ENCODE results near the gene SUN5. TPM values are rescaled to one million over a fixed set of nuclear protein-coding genes. Genes with fewer than 3 reads are reported as not detected.

Gene SUN5
- total RNA-seq, 2 donors from 2014 or later = not detected

DNA sequence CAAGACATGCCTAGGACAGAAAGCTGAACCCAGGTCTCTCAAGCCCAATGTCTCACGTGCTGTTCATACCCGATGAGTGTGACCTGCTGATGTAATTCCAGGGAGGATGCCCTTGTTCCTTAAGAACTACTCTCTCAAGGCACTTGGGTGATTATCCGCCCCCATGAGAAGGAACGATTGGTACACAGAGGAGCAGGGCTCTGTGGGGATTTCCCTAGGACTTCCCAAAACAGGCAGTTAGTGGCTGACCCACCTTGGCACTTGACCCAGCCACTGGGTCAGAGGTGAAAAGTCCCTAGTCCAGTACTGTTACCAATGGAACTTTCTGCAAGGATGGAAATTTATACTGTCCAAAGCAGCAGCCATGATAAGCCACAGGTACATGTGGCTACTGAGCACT is 18.1 kb upstream of the SUN5 start:
- Mint-ChIP-seq H3K4me3 (no peak overlapping the region), H3K9me3 (no peaks in the 10 kb centered on the region), H3K27me3 (no peaks in the 10 kb centered on the region), H3K27ac (no peak overlapping the region), H3K4me1 (no peaks in the 10 kb centered on the region), H3K36me3 (ENCODE audit: low read depth) (no peaks in the 10 kb centered on the region)
- ATAC-seq (replicated peaks) = no peak

DNA sequence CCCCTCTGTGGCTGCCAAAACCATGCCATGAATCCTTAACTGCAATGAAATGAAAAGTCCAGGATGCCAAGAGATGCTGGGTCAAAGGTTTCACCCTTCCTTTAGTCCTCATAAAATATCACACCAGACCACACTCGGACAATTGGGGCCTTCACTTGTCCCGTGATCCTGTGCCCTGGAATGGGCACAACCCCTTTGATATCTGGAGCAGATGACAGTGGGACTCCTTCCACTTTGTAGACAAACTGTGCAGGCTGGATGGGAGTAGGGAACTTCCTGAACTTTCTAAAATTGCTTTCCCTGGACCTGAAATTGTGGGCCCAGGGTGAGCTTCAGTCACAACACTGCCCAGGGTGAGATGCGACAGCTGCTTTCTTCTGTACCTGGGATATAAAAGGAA is 17.6 kb upstream of the SUN5 start:
- ATAC-seq (replicated peaks) = no peak
- H3K4me1 Mint-ChIP-seq = no peaks in the 10 kb centered on the region
- no peaks in the 10 kb centered on the region for H3K36me3 Mint-ChIP-seq (ENCODE audit: low read depth)
- H3K27ac Mint-ChIP-seq = no peak overlapping the region
- H3K9me3 Mint-ChIP-seq = no peaks in the 10 kb centered on the region
- no peaks in the 10 kb centered on the region for H3K27me3 Mint-ChIP-seq
- no peak overlapping the region for H3K4me3 Mint-ChIP-seq

DNA sequence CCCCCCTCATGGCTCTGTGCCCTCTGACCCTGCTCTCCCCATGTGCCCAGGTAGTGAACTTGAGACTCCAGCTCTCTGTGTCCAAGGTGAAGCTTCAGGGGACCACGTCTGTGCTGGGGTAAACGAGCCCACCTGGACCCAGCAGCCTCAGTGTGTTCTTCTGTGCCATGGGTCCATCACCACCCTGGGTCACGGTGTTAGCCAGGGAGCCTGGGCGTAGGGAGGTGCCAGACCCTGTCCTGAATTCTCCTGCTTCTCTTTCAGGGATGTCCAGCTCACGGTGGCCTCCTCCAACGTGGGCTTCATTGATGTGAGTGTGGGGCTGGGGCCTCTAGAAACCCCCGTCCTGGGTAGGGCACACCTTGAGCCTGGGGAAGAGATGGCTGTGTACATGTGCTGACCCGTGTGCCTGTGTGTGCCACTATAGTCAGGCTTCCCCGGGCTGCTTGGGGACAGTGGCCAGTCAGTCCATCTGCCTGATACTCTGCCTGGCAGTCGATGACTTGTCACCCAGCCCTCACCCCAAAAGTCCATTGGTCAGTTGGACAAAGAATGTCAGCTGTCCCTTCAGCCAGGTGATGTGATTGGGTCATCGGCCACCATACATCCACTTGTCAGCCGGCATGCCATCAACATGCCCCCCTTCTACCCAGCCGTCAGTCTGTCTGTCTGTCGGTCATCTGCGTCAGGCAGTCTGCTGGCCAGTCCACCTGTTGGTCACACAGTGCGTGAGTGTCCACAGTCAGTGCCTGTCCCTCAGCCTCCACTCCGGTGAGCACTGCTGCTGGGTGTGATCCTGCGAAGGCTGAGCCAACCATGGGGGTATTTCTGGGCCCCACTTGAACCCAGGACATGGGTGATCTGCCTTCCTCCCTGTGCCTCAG is 16.3 kb upstream of the SUN5 start:
- Mint-ChIP-seq H3K27me3 (no peaks in the 10 kb centered on the region), H3K36me3 (ENCODE audit: low read depth) (no peaks in the 10 kb centered on the region), H3K9me3 (no peaks in the 10 kb centered on the region), H3K27ac (no peak overlapping the region), H3K4me1 (no peaks in the 10 kb centered on the region), H3K4me3 (no peak overlapping the region)
- ATAC-seq (replicated peaks) = no peak

DNA sequence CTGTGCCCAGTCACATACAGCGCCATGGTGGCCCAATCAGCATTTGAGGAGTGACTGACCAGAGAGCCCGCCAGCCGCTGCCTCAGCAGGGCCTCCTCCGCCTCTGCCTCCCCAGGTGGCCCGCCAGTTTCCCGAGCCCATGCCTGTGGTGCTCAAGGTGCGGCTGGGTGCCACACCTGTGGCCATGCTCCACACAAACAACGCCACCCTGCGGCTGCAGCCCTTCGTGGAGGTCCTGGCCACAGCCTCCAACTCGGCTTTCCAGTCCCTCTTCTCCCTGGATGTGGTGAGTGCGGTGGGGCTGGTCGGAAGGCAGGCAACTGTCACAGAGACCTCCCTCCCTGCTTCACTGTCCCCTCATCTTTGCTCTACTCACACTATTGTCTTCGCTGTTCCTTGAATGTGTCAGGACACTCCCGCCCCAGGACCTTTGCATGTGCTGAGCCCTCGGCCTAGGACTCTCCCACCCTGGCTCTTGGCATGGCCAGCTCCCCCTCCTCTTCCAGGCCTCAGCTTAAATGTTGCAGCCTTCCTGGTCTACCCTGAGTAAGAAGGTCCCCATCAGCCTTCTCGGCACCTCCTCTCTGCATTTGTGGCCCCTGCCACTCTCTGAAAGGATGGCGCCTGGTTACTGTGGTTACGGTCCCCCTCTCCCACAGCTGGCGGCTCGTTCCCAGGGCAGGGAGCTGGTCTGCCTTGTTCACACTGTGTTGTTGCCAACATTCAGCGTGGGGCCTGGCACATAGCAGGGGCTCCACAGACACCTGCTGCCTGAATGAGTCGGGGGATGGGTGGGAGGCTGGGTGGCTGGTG is 15.4 kb upstream of the SUN5 start:
- no peak for ATAC-seq (replicated peaks)
- no peaks in the 10 kb centered on the region for H3K36me3 Mint-ChIP-seq (ENCODE audit: low read depth)
- H3K4me1 Mint-ChIP-seq = no peaks in the 10 kb centered on the region
- H3K9me3 Mint-ChIP-seq = no peaks in the 10 kb centered on the region
- no peak overlapping the region for H3K4me3 Mint-ChIP-seq
- no peaks in the 10 kb centered on the region for H3K27me3 Mint-ChIP-seq
- H3K27ac Mint-ChIP-seq = no peak overlapping the region

DNA sequence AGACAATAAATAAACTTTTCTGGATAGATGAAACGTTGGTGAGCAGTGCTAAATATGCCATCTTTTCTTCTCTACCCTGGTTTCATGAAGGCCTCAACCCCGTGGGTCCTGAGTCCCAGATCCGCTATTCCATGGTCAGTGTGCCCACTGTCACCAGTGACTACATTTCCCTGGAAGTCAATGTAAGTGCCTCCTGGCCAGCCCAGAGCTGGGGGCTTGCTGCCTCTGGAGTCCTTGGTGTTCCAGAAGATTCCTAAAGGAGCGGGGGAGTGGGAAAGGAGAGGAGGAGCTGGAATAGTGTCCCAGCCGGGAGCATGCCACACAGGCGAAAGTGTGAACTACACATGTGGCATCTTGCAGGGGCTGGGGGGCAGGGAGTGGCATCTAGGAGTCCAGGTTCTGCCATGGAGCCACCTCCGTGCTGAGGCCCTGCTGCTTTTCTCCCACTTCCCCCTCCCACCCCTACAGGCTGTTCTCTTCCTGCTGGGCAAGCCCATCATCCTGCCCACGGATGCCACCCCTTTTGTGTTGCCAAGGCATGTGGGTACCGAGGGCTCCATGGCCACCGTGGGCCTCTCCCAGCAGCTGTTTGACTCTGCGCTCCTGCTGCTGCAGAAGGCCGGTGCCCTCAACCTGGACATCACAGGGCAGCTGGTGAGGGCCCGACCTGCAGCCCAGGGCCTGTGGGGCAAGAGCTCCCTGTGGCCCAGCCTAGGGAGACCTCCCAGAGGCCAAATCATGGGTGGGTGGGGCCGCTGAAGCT is 14.1 kb upstream of the SUN5 start:
- H3K36me3 Mint-ChIP-seq (ENCODE audit: low read depth) = no peaks in the 10 kb centered on the region
- no peak for ATAC-seq (replicated peaks)
- H3K27ac Mint-ChIP-seq = no peak overlapping the region
- H3K27me3 Mint-ChIP-seq = no peaks in the 10 kb centered on the region
- H3K4me3 Mint-ChIP-seq = no peak overlapping the region
- H3K9me3 Mint-ChIP-seq = no peaks in the 10 kb centered on the region
- no peaks in the 10 kb centered on the region for H3K4me1 Mint-ChIP-seq

DNA sequence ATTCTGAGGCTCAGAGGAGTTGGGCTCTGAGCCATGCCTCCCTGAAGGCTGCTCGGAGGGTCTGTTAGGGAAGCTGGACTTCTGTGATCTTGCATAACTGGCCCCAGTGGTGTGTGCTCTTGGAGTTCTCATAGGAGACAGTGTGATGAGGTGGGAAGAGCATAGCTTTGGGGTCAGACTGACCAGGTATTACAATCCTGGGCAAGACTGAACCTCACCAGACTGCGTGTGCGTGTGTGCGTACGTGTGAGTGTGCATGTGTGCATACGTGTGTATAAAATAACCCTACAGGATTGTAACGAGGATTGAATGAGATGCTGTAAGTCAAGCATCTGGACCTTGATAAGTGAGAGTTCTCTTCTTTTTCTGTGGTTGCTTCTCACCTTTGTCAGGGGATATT is 13.3 kb upstream of the SUN5 start:
- Mint-ChIP-seq H3K9me3 (no peaks in the 10 kb centered on the region), H3K4me1 (no peaks in the 10 kb centered on the region), H3K36me3 (ENCODE audit: low read depth) (no peaks in the 10 kb centered on the region), H3K27me3 (no peaks in the 10 kb centered on the region), H3K27ac (no peak overlapping the region), H3K4me3 (no peak overlapping the region)
- ATAC-seq (replicated peaks) = no peak

DNA sequence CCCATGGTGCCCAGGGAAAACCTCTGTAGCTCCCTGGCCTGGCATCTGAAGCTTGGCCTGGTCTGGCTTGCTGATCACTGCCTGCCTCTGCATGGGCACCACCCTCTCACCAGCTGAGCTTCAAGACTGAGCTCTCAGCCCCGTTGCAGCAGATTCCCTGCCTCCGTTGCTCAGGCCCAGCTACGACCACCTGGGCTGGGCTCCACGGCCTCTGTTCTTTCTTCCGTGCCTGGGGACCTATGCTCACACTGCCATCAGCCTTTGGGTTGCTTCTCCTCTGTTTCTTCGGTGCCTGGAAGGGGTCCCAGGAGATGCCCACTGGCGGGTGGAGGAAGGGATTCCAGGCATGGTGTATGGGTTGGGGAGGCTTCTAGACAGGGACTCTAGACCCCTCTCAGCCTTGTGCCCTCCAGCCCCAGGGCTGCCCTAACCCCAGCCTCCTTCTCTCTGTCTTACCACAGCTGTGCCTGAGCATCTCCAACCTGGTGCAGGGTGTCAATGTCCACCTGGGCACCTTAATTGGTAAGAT is 12.4 kb upstream of the SUN5 start:
- Mint-ChIP-seq H3K36me3 (ENCODE audit: low read depth) (no peaks in the 10 kb centered on the region), H3K4me3 (no peak overlapping the region), H3K27me3 (no peaks in the 10 kb centered on the region), H3K27ac (peak overlapping the region; percentile 56), H3K4me1 (no peaks in the 10 kb centered on the region), H3K9me3 (no peaks in the 10 kb centered on the region)
- ATAC-seq (replicated peaks) = no peak

DNA sequence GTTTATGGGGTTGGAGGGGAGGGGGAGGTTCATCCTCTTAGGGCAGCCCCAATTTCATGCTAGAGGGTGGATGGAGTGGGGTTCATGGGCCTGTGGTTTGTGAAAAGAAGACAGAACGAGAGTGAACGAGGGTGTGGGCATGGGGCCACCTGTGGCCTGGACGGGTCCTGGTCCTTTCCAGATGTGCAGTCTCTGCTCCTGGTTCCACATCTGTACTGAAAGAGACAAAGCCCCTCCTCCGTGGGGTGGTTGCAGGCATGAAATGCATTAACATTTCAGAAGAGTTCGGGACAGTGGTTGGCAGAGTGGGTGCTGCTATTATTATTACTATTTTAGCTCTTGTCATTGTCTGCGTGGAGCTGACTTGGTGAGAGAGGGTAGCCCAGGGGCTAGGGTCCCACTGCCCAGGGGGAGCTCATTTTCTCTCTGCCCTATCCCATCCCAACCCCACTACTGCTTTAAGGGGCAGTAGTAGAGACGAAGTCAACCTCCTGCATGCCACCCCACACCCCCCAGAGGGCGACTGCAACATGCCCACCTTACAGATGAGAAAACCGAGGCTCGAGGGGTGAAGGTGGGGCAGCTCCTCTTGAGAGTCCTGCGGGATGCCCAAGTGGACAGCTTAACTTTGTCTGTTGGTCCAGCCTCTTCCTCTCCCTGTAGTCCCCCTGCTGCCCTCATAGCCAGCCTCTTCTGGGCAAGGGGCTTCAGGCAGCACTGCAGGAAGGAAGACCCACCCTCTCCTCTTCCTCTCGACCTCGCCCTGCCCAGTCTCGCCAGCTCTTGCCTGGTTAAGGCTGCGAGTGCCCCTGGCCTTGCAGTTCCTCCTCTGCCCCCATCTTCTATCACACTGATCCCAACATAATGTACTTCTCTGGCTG is 11.7 kb upstream of the SUN5 start:
- peak overlapping the region; percentile 56 for H3K27ac Mint-ChIP-seq
- H3K36me3 Mint-ChIP-seq (ENCODE audit: low read depth) = no peaks in the 10 kb centered on the region
- H3K9me3 Mint-ChIP-seq = no peaks in the 10 kb centered on the region
- ATAC-seq (replicated peaks) = no peak
- no peaks in the 10 kb centered on the region for H3K4me1 Mint-ChIP-seq
- no peak overlapping the region for H3K4me3 Mint-ChIP-seq
- H3K27me3 Mint-ChIP-seq = no peaks in the 10 kb centered on the region

DNA sequence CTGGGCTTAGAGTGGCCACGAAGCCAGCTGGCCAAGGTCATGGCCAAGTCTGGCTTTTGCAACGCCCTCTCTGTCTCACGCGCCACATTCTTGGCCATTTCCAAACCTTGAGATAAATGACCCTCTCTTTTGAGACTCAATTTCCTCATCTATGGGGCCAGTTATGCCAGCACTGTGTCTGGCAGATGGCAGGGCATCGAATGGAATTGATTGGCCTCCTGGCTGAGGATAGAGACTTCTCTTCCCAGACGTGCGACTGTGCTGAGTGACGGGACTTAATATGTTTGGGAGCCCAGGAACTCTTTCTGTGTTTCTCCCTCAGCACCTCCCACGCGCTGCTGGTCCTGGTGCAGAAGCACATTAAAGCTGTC is 10.9 kb upstream of the SUN5 start:
- H3K27me3 Mint-ChIP-seq = no peaks in the 10 kb centered on the region
- H3K9me3 Mint-ChIP-seq = no peaks in the 10 kb centered on the region
- H3K4me1 Mint-ChIP-seq = no peaks in the 10 kb centered on the region
- no peak overlapping the region for H3K4me3 Mint-ChIP-seq
- ATAC-seq (replicated peaks) = no peak
- no peaks in the 10 kb centered on the region for H3K36me3 Mint-ChIP-seq (ENCODE audit: low read depth)
- H3K27ac Mint-ChIP-seq = no peak overlapping the region

DNA sequence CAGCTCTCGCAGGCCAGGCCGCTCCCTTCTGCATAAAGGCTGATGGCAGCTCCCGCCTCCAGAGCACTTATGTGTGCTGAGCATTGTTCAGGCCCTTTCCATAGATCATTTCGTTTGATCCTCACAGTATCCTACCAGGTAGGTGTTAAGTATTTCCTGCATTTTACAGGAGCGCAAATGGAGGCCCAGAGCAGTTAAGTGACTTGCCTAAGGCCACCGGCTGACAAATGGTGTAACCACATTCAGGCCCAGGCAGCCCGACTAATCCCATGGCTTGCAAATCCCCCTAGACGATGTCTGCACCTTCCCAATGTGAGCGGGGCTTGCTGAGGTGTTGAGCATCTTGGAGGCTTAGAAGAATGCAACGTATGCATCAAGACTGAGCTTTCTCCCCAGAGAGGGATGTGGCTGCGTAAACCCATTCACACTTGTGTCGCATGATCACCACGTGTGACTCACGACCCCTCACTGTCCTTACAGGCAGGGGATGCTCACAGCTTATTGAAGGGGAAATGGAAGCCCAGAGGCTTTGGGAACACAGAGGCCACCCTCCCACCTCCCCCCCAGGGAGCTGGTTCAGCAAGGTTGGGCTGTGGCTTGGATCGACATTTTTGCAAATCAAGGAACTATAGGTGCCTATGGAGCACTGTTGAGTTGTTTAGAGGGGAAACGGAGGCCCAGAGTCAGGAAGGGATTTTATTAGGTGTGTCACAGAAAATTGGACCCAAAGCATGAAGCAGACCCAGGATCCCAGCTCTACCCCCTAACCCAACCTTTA is 10.3 kb upstream of the SUN5 start:
- Mint-ChIP-seq H3K4me1 (no peaks in the 10 kb centered on the region), H3K9me3 (no peaks in the 10 kb centered on the region), H3K36me3 (ENCODE audit: low read depth) (no peaks in the 10 kb centered on the region), H3K4me3 (no peak overlapping the region), H3K27ac (no peak overlapping the region), H3K27me3 (no peaks in the 10 kb centered on the region)
- no peak for ATAC-seq (replicated peaks)

DNA sequence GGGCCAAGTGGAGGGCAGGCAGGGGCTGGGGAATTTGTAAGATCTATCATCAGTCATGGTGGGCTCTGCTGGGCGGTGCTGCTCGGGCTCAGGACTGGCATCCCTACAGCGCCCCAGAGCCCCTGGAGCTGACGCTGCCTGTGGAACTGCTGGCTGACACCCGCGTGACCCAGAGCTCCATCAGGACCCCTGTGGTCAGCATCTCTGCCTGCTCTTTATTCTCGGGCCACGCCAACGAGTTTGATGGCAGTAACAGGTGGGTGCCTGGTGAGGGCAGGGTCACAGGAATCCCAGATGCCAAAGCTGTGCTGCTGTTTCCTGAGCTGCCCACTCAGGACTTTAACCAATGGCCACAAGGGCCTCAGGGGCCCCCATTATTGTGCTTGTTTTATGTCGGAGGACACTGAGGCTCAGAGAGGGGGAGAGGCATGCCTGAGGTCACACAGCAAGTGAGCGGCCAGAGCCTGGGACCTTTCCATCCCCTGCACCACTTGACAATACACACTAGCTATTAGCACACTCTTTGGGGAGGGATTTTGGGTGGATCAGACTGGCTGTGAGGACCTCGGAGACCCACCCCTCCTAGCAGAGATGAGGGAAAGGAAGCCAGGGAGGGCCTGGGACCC is 9.6 kb upstream of the SUN5 start:
- H3K36me3 Mint-ChIP-seq (ENCODE audit: low read depth) = no peaks in the 10 kb centered on the region
- ATAC-seq (replicated peaks) = no peak

DNA sequence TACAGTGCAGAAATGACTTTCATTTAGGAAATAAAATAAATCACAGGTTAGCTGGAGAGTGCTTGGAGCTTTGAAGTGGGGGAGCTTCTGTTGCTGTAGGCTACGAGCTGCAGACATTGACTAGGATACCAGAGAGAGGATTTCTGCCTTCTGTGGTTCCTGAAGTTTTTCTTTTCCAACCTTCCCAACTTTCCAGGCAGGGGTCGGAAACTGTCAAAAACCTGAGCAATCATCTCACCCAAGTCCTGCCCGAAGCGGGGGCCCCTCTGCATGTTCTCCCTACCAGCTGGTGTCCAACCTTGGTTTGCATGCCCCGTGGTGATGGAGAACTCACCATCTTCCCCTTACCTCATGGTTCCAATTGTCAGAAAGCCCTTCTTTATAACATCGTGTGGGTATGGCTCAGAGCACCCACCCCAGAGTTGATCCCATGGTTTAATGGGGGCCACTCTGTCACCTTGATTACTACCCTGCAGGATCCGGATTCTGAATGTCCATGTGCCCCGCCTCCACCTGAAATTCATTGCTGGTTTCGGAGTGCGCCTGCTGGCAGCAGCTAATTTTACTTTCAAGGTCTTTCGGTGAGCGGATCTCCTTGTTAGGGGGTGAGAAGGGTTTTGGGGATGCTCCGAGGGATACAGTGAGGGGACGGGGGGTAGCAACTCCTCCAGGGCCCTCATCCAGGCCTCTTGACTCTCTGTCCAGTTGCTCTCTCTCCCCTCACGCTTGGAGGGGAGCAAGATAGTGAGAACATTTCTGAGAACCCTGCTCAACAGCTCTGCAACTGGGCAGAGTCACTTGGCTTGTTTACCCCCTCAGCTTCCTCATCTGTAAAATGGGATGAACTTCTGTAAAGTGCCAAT is 8.3 kb upstream of the SUN5 start:
- Mint-ChIP-seq H3K27ac (no peak overlapping the region), H3K4me1 (no peaks in the 10 kb centered on the region), H3K27me3 (no peaks in the 10 kb centered on the region), H3K36me3 (ENCODE audit: low read depth) (no peaks in the 10 kb centered on the region), H3K9me3 (no peaks in the 10 kb centered on the region), H3K4me3 (no peak overlapping the region)
- no peak for ATAC-seq (replicated peaks)

More for the DNA sequence above, 9.6 kb upstream of the SUN5 start:
- Mint-ChIP-seq H3K4me1 (no peaks in the 10 kb centered on the region), H3K27me3 (no peaks in the 10 kb centered on the region), H3K4me3 (no peak overlapping the region), H3K9me3 (no peaks in the 10 kb centered on the region), H3K27ac (no peak overlapping the region)

All from activated T-helper 17 cell treated with anti-CD3 and anti-CD28 coated beads, Interleukin-2, amount 50 U/mL, for 72 hours (primary cell).